SHP77 (cell line): Measurements from ENCODE around the gene ZNF467.

Experiments used
- DNase-seq, 2 experiments: peaks; one replicate each; lab custom pipeline; 2025; lab: John Stamatoyannopoulos, UW

The ZNF467 gene

DNA sequence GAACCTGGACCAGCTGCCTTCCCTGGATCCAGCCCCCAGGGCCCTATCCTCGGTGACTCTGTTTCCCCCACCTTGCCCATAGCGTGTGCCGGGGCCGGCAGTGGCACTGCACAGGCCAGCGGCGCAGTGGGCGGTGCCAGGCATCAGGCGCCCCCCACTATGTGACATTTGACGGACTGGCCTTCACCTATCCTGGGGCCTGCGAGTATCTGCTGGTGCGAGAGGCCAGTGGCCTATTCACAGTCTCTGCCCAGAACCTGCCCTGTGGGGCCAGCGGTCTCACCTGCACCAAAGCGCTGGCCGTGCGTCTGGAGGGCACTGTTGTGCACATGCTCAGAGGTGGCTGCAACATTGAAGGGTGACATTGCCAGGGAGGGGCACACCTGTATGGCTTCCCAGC is 12.0 kb upstream of the ZNF467 start:
- no peak for DNase-seq

DNA sequence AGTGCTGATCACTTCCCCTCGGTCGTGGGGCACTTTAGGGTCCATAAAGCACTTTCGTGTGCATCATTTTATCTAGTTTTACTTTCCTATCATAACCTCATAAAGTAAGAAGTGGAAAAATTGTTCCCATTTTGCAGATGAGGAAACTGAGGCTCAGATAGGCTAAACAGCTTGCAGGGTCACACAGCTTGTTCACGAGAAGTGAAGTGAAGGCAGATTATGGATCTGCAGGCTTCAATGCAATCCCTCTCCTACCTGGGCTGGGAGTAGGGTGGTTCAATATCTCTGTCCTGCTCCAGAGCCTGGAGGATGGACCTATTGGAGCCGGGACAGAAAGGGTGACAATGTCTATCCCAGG is 10.8 kb upstream of the ZNF467 start:
- DNase-seq = no peak

DNA sequence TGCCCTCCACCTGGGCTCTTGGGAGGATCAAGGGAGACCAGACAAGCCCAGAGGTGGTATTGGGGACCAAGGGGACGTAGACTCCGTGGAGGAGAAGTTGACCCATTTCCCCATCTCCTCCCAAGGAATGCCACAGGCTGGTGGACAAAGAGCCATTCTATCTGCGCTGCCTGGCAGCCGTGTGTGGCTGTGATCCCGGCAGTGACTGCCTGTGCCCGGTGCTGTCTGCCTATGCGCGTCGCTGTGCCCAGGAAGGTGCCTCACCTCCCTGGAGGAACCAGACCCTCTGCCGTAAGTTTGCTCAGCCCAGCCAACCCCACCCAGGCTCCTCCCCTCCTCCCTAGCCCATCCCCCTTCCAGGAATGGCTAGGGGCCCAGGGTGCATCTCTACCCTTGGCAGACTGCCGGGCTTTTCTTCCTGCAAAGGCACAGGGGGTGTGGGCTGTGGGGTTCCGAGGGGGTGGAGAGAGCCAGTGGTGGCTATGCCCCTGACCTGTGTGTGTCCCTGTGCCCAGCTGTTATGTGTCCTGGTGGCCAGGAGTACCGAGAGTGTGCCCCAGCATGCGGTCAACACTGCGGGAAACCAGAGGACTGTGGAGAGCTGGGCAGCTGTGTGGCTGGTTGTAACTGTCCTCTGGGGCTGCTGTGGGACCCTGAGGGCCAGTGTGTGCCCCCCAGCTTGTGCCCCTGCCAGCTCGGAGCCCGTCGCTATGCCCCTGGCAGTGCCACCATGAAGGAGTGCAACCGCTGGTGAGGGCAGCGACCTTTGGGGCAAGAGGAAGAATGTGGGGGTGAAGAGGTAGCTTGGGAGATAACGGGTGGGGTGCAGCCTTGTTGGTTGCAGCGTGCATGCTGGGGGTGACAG is 10.2 kb upstream of the ZNF467 start:
- no peak for DNase-seq

DNA sequence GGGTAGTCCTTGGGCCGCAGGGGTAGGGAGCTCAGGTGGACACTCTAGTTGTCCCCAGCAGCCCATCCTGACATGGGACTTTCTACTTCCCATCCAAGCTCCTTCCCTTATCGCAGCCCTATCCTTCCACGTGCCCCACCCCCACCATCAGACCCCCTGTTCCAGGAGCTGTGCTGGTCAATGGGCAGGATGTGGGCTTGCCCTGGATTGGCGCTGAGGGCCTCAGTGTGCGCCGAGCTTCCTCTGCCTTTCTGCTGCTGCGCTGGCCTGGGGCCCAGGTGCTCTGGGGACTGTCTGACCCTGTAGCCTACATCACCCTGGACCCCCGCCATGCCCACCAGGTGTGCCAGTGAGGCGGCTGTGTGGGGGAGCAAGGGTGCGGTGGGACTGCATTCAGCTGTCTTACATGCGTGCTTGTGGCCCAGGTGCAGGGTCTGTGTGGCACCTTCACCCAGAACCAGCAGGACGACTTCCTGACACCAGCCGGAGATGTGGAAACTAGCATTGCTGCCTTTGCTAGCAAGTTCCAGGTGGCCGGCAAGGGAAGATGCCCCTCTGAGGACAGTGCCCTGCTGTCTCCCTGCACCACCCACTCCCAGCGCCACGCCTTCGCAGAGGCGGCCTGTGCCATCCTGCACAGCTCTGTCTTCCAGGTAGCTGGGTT is 9.4 kb upstream of the ZNF467 start:
- DNase-seq = no peak

DNA sequence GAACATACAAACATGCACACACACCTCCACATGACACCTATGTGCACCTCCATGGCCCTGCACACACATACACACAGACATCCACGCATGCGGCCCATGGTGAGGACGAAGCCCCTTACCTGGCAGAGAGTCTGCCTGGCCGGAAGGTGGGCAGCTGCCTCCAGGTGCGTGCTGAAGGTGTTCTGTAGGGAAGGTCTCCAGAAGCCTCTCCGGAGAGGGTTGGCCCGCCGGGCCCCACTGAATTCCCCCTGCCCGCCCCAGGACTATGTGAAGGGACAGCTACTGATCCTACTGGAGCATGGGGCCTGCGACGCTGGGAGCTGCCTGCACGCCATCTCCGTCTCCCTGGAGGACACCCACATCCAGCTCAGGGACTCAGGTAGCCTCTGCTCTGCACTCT is 8.5 kb upstream of the ZNF467 start:
- DNase-seq = no peak

DNA sequence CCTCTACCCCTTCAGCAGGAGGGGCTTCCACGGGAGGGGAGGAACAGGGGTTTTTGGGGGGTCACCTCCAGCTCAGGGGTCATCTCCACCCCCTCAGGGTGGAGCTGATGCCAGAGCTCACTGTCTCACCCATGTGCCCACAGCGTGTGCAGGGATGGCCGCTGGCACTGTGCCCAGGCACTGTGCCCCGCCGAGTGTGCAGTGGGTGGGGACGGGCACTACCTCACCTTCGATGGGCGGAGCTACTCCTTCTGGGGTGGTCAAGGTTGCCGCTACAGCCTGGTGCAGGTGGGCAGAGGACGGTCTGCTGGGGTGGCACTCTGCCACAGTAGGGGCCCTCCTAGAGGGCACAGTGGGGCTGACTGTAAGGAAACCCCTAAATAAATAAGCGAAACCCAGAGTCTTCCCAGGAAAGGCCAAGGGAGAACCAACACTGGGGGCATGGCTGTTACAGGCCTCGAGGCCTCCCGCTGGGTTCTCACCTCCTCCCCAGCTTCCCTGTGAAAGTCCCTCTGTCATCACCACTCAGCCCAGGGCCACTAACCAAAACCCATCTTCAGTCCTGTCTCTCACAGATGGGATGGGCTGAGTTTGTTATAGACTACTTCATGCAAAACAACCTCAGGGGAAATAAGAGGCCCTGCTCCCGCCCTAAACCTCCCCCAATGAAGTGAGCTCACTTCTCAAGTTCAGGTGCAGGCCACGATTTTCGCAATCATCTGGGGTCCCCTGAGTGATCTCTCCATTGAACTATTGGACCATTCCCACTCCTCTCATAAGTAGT is 7.4 kb upstream of the ZNF467 start:
- DNase-seq = no peak

DNA sequence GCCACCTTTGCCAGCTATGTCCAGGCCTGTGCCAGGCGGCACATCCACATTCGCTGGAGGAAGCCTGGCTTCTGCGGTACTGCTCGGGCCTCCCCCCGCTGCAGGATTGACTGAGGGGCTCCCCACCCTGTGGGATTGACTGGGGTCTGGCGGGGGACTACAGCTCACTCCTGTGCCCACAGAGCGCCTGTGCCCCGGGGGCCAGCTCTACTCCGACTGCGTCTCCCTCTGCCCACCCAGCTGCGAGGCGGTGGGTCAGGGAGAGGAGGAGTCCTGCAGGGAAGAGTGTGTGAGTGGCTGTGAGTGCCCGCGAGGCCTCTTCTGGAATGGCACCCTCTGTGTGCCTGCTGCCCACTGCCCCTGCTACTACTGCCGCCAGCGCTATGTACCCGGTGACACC is 6.7 kb upstream of the ZNF467 start:
- DNase-seq = no peak

DNA sequence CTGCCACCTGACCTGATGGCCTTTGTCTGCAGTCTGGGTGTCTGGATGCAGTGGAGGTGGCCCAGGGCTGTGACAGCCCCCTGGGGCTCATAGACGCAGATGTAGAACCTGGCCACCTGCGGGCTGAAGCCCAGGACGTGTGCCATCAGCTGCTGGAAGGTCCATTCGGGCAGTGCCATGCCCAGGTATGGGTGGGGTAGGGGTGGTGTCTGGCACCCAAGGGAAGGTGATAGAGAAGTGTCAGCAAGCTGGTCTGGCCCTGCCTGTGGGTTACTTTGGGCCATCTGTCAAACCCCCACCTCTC is 6.1 kb upstream of the ZNF467 start:
- no peak for DNase-seq

DNA sequence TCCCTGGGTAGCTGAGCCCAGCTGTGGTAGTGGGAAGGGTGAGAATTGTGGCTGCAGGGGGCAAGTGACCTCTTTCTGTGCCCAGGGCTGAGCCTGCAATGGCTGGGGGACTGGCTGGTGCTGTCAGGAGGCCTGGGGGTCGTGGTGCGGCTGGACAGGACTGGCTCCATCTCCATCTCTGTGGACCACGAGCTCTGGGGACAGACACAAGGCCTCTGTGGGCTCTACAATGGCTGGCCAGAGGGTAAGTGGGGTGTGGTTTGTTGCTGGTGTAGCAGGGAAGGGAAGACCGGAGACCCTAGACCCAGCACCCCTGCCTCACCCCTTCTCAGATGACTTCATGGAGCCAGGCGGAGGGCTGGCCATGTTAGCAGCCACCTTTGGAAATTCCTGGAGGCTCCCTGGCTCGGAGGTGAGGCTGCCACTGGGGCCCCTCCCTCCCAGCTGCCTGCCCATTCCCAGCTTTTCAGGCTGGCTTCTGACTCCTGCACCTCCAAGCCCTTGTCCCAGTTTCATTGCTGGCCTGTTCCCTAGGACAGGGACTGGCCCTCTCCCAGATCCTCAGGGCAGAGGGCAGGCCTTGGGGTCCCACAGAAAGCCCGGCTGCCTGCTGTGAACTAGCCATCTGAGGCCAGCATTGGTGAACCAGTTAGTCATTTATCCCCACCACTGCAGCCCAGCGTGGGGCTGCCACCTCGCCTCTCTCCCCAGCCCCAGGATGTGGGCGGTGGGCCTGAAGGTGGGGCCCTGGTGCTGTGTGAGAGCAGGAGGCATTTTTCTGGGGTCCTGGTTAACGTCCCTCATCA is 5.5 kb upstream of the ZNF467 start:
- no peak for DNase-seq

DNA sequence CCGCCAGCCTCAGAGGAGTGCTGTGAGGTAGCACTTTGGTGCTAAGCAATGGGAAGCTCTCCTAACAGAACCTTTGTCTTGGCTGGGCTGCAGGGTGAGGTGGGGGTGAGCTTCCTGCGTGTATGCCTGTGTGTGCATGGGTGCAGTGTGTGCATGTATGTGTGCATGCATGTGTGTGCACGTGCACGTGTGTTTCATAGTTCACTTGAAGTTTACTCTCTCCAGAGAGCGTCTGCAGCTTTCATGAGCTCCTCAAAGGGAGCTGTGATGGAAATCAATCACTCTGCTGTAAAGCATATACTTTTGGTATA is 4.9 kb upstream of the ZNF467 start:
- DNase-seq = no peak

DNA sequence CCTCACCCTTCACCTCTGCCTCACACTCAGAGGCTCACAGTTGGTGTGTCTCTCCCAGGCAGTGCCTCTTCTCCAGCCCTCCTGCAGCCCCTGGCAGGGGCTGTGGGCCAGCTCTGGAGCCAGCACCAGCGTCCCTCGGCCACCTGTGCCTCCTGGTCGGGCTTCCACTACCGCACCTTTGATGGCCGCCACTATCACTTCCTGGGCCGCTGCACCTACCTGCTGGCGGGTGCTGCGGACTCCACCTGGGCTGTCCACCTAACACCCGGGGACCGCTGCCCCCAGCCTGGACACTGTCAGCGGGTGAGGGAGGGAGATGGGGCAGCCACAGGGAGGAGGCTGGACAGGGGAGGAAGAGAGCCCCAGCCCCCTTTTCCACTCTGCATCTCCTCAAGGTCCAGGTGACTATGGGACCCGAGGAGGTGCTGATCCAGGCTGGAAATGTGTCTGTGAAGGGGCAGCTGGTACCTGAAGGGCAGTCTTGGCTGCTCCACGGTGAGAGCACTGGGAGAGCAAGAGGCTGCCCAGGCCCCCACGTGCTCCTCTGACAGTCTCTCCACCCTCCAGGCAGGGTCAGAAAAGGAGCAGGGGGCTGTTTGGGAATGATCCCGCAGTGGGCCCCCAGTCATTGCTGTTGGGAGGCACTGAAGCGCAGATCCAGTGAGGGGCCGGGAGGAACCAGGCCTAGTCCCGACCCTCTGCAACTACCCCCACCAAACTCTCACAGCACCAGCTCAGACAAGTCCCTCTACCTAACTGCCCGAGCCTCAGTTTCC is 4.4 kb upstream of the ZNF467 start:
- DNase-seq = no peak

DNA sequence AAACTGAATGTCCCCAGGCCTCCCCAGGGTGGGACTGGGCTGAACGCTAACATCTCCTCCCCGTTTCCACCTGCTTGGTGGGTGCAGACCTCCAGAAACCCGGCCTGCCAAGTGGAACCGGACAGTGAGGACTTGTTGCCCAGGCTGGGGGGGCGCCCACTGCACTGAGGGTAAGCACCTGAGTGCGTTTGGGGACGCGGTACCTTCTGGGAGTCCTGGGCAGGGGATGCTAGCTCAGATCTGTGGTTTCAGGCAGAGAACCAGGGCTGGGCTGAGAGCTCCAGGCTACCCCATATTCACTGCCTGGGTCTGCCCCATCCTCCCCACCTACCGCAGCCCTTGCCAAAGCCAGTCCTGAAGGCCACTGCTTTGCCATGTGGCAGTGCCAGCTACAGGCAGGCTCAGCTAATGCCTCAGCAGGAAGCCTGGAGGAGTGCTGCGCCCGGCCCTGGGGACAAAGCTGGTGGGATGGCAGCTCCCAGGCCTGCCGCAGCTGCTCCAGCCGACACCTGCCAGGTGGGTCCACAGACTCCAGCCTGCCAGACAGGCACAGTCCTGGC is 3.5 kb upstream of the ZNF467 start:
- no peak for DNase-seq

DNA sequence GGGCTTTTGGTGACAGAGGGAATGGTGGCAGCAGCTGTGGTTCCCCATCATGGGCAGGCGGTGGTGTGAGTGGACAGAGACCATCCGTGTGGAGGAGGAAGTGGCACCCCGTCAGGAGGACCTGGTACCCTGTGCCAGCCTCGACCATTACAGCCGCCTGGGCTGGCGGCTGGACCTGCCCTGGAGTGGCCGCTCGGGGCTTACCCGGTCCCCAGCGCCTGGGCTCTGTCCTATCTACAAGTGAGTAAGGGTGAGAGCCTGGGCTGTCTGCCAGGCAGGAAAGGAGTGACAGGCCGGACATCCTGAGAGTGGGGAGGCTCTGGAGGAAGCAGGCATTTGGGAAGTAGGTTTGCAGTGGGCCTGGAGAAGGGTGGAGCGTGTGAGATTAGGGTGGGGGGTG is 2.9 kb upstream of the ZNF467 start:
- DNase-seq = no peak

DNA sequence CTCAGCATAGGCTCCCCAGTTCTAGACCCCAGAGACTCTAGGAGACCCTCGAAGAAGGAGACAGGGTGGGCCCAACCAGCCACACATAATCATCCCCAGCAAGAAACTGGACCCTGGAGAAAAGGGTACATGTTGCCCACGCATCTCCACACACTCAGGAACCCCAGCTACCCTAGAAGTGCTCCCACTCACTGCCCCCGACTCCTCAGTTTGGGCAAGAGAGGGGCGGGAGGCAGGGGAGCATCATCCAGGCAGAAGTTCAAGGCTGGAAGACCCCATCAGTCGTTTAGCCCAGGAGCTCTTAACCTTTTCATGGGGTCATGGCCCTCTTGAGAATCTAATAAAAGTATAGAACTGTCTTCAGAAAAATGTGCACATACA is 1.8 kb upstream of the ZNF467 start:
- no peak for DNase-seq

DNA sequence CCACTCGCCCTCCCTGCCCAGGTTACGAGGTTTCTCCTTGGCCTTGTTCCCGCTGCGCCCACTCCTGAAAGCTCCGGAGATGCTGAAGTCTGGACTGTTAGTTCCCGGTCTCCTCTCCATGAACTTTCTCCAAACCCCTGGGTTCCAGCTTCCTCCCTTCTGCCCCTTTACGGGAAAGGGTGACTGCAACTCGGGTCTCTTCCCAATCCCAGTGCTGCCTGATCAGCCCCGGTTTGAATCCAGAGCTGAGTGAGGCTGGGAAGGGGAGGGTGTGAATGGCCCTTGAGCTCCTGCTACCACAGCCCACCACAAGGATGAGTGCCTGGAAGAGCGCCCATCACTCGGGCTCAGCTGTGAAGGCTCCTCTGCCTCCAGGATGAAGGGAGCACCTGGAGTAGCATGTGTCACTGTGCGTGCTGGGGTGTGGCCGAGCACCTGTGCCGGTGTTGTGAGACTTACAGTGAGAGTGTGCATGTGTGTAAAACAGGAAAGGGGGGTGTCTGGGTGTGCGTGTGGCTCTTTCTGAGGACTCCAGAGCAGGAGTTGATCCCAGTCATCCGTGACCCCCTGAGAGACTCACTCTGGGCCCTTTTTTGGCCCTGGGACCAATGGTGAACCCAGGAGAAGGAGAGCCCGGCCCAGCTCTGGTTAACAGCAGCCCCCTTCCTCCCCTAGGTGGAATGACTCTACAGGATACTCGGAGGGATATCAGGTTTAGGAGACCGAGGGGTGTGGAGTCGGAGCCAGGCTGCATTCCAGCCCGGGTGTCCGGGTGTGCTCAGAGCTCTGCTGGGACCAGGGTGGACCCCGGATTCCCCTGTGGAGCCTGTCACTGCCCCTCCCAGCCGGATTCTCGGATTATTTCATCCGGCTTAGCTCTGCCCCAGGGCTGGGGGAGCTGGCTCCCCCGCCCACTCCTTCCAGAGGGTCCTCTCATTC is 1.1 kb upstream of the ZNF467 start:
- no peak for DNase-seq

DNA sequence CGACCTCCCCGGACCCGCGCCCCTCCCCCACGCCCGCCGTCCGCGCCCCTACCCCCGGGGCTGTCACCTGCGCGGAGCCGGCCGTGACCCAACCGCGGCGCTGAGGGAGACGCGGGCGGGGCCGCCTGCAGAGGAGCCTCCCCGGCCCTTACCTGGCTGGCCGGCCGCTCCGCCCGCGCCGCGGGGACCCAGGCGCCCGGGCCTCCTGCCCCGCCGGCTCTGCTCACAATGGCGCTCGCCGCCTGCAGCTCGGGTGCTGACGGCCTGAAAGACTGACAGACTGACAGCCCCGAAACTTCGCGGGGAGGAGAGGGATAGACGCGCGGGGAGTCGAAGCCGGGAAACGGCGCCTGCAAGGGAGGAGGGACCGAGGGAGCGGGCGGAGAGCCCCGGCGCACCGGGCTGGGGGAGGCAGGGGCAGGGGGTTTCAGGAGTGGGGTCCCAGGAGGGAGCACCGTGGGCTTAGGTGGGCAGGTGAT is 393 bp downstream of the ZNF467 start:
- DNase-seq = no peak

DNA sequence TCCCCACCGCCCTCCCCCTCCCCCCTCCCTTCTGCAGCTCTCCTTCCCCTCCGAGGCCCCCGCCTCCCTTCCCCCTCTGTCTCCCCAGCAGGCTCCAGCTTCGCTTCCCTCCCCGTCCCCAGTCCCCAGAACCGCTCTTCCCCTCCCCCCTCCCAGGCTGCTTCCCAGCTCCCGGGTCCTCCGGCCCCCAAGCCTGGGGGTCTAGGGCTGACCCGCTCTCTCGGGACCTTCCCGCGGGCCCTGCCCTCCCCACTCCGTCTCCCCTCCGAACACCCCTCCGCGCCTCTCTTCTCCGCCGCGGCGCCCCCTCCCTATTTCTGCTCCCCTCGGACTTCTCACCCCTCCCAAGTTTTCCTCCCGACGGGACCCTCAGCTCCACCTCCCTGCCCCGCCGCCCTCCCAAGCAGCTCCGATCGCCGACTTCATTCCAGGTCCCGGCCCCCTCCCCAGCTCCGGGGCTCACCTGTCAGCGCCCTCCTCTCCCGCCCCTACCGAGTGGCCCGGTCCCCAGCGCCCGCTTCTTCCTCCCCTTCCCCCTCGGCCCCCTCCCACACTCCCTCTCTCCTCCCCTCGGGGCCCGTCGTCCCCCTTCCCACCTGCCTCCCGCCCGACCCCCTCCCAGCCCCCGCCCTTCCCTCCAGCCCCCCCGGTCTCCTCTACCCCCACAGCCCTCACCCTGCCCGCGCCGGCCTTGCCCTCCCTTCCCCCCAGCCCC is 990 bp downstream of the ZNF467 start:
- no peak for DNase-seq

DNA sequence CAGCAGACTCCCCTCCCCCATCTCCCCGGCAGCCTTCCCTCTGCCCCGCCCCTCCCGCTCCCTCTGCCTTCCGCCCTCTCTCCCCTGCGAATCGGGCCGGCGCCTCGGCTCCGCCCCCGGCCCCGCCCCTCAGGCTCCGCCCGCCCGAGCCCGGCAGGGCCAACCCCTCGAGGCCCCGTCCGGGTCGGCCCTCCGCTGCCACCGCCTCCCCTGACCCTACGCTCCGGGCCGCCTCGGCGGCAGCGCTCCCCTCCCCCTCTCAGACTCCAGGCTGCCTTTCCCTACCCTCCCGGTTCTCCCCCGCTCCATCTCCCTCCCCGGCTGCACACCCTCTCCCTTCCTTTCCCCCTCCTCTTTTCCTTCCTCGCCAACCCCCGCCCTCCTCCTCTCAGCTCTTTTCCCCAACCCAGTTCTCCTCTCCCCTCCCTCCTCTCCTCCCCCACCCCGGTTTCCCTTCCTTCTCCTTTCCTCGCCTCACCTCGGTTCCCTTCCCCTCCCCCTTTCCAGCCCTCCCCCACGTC is 1.6 kb downstream of the ZNF467 start:
- peak; percentile 33 to 72 for DNase-seq
